HG02852 (cell line): ENCODE results near the gene NHLRC1.

Experiments used
- ATAC-seq: cut with Tn5 transposase; IDR thresholded peaks from one replicate; pipeline ENCODE4 v1.9.1; 2021; ENCODE audit warnings: mild to moderate bottlenecking, moderate library complexity; ENCODE audit not compliant: unreplicated experiment

Gene NHLRC1

GRCh38 chr6:18139935-18140621 lies 17.6 kb upstream of the NHLRC1 start:
- no peak for ATAC-seq

- no peak for ATAC-seq
Measured at GRCh38 chr6:18138906-18139305, 16.4 kb upstream of the NHLRC1 start.

GRCh38 chr6:18136260-18136659 lies 13.8 kb upstream of the NHLRC1 start:
- no peak for ATAC-seq

GRCh38 chr6:18135171-18135570 lies 12.7 kb upstream of the NHLRC1 start:
- peak; percentile 47 for ATAC-seq

- no peak for ATAC-seq
Measured at GRCh38 chr6:18132346-18132745, 9.9 kb upstream of the NHLRC1 start.

GRCh38 chr6:18126121-18126520 lies 3.6 kb upstream of the NHLRC1 start:
- ATAC-seq, result no peak

- no peak for ATAC-seq
Measured at GRCh38 chr6:18121580-18122127, 823 bp downstream of the NHLRC1 start.

GRCh38 chr6:18119236-18119635 lies 3.2 kb downstream of the NHLRC1 start:
- ATAC-seq, result no peak

GRCh38 chr6:18118330-18118729 lies 4.1 kb downstream of the NHLRC1 start:
- no peak for ATAC-seq

GRCh38 chr6:18117136-18117535 lies 5.3 kb downstream of the NHLRC1 start:
- no peak for ATAC-seq

GRCh38 chr6:18115356-18115755 lies 7.1 kb downstream of the NHLRC1 start:
- no peak for ATAC-seq

GRCh38 chr6:18110162-18110561 lies 12.3 kb downstream of the NHLRC1 start:
- ATAC-seq, result no peak

- ATAC-seq, result no peak
Measured at GRCh38 chr6:18107061-18107460, 15.4 kb downstream of the NHLRC1 start.

GRCh38 chr6:18102783-18103509 lies 19.5 kb downstream of the NHLRC1 start:
- ATAC-seq, result no peak

- ATAC-seq, result no peak
Measured at GRCh38 chr6:18101873-18102272, 20.6 kb downstream of the NHLRC1 start.

- ATAC-seq, result no peak
Measured at GRCh38 chr6:18101271-18101670, 21.2 kb downstream of the NHLRC1 start.

GRCh38 chr6:18100296-18100695 lies 22.2 kb downstream of the NHLRC1 start:
- no peak for ATAC-seq

GRCh38 chr6:18099511-18099910 lies 23.0 kb downstream of the NHLRC1 start:
- no peak for ATAC-seq

- no peak for ATAC-seq
Measured at GRCh38 chr6:18096423-18096822, 26.1 kb downstream of the NHLRC1 start.

- ATAC-seq, result no peak
Measured at GRCh38 chr6:18091382-18091781, 31.1 kb downstream of the NHLRC1 start.

GRCh38 chr6:18090349-18090786 lies 32.1 kb downstream of the NHLRC1 start:
- ATAC-seq, result no peak
